H9 (cell line): ENCODE data around the gene ATP2B2. TPM values are rescaled to one million over a fixed set of nuclear protein-coding genes. Genes with fewer than 3 reads are reported as not detected.

Source experiments
- DNase-seq: peaks from one replicate; pipeline ENCODE4 v3.0.0-alpha.2; 2017
- H2AFZ ChIP-seq: one replicate; pipeline ENCODE4 v1.6.1; 2013; ENCODE audit warnings: mild to moderate bottlenecking, low read length, control low read depth, moderate library complexity
- H2AK5ac ChIP-seq: 2 replicates; pipeline ENCODE4 v1.6.1; 2013; ENCODE audit warnings: low read length, control low read depth, mixed read lengths; ENCODE audit not compliant: insufficient read length
- H2BK120ac ChIP-seq: one replicate; pipeline ENCODE4 v1.6.1; 2013; ENCODE audit warnings: low read depth, mild to moderate bottlenecking, low read length, control low read depth, inconsistent platforms; ENCODE audit not compliant: poor library complexity, severe bottlenecking
- H2BK12ac ChIP-seq: 2 replicates; pipeline ENCODE4 v1.6.1; 2013; ENCODE audit warnings: low read length, control low read depth, mixed read lengths, low read depth; ENCODE audit not compliant: insufficient read length
- H2BK15ac ChIP-seq: 2 replicates; pipeline ENCODE4 v1.6.1; 2013; ENCODE audit warnings: low read depth, low read length, control low read depth
- H2BK20ac ChIP-seq: one replicate; pipeline ENCODE4 v1.6.1; 2013; ENCODE audit warnings: low read depth, mild to moderate bottlenecking, low read length, control low read depth, inconsistent platforms; ENCODE audit not compliant: poor library complexity, severe bottlenecking
- H2BK5ac ChIP-seq: 2 replicates; pipeline ENCODE4 v1.6.1; 2013; ENCODE audit warnings: low read length, control low read depth, mixed read lengths; ENCODE audit not compliant: insufficient read length
- H3K14ac ChIP-seq: 2 replicates; pipeline ENCODE4 v1.6.1; 2013; ENCODE audit warnings: low read length, control low read depth; ENCODE audit not compliant: insufficient read depth
- H3K18ac ChIP-seq: 2 replicates; pipeline ENCODE4 v1.6.1; 2013; ENCODE audit warnings: low read depth, mild to moderate bottlenecking, mixed read lengths, low read length, control low read depth; ENCODE audit not compliant: insufficient read length
- H3K23ac ChIP-seq: 2 replicates; pipeline ENCODE4 v1.6.1; 2013; ENCODE audit warnings: low read length, control low read depth, mixed read lengths, low read depth; ENCODE audit not compliant: insufficient read length
- H3K23me2 ChIP-seq: 2 replicates; pipeline ENCODE4 v1.6.1; 2013; ENCODE audit warnings: low read depth, mild to moderate bottlenecking, mixed read lengths, low read length, control low read depth; ENCODE audit not compliant: insufficient read length, poor library complexity, severe bottlenecking
- H3K27ac ChIP-seq: 2 replicates; pipeline ENCODE4 v1.5.1; 2013; ENCODE audit warnings: low read length, control low read depth, mixed read lengths, low read depth; ENCODE audit not compliant: insufficient read length
- H3K27me3 ChIP-seq: 2 replicates; pipeline ENCODE4 v1.6.1; 2013; ENCODE audit warnings: low read length, control low read depth, inconsistent platforms; ENCODE audit not compliant: insufficient read depth
- H3K4ac ChIP-seq: 2 replicates; pipeline ENCODE4 v1.6.1; 2013; ENCODE audit warnings: low read depth, mild to moderate bottlenecking, control low read depth, inconsistent platforms, low read length, moderate library complexity
- H3K4me1 ChIP-seq: 2 replicates; pipeline ENCODE4 v1.6.1; 2013; ENCODE audit warnings: low read length, control low read depth, inconsistent platforms; ENCODE audit not compliant: insufficient read depth
- H3K4me2 ChIP-seq: 2 replicates; pipeline ENCODE4 v1.6.1; 2013; ENCODE audit warnings: low read length, control low read depth, mixed read lengths; ENCODE audit not compliant: insufficient read length, insufficient read depth
- H3K56ac ChIP-seq: 2 replicates; pipeline ENCODE4 v1.6.1; 2013; ENCODE audit warnings: low read depth, mild to moderate bottlenecking, mixed read lengths, low read length, control low read depth; ENCODE audit not compliant: insufficient read length
- H3K79me1 ChIP-seq: 2 replicates; pipeline ENCODE4 v1.6.1; 2013; ENCODE audit warnings: low read depth, mild to moderate bottlenecking, moderate library complexity, low read length, control low read depth, inconsistent platforms; ENCODE audit not compliant: insufficient read depth, poor library complexity, severe bottlenecking
- H3K79me2 ChIP-seq: 2 replicates; pipeline ENCODE4 v1.6.1; 2013; ENCODE audit warnings: low read length, control low read depth, inconsistent platforms; ENCODE audit not compliant: insufficient read depth
- H3K9ac ChIP-seq: 2 replicates; pipeline ENCODE4 v1.6.1; 2013; ENCODE audit warnings: low read length, control low read depth, mixed read lengths; ENCODE audit not compliant: insufficient read length; ENCODE audit errors: extremely low read depth
- H3K9me3 ChIP-seq: one replicate; pipeline ENCODE4 v1.6.1; 2013; ENCODE audit warnings: low read depth, low read length, inconsistent platforms; ENCODE audit not compliant: control insufficient read depth
- H3T11ph ChIP-seq: one replicate; pipeline ENCODE4 v1.6.1; 2013; ENCODE audit warnings: mild to moderate bottlenecking, low read length, control low read depth, inconsistent platforms
- H4K20me1 ChIP-seq: one replicate; pipeline ENCODE4 v1.6.1; 2013; ENCODE audit not compliant: control insufficient read depth, insufficient read length, insufficient read depth
- H4K5ac ChIP-seq: 2 replicates; pipeline ENCODE4 v1.6.1; 2013; ENCODE audit warnings: low read depth, mild to moderate bottlenecking, mixed read lengths, low read length, control low read depth; ENCODE audit not compliant: insufficient read length
- H4K8ac ChIP-seq: replicated peaks from 2 replicates; pipeline ENCODE4 v1.6.1; 2013; ENCODE audit warnings: low read length, control low read depth, mixed read lengths, low read depth; ENCODE audit not compliant: insufficient read length
- H4K91ac ChIP-seq: 2 replicates; pipeline ENCODE4 v1.6.1; 2013; ENCODE audit warnings: low read depth, mild to moderate bottlenecking, moderate library complexity, mixed read lengths, low read length, control low read depth; ENCODE audit not compliant: insufficient read length
- H3K27ac Mint-ChIP-seq, 3 experiments: 2 replicates in 2 of 3; 3 replicates in 1 of 3; pipeline ENCODE4 v1.8.0; 2020 to 2021; ENCODE audit warnings: mixed read lengths in 3 of 3, mild to moderate bottlenecking in 1 of 3, moderate library complexity in 1 of 3
- H3K27me3 Mint-ChIP-seq: 2 replicates; pipeline ENCODE4 v1.8.0; 2021; ENCODE audit warnings: low read depth, mild to moderate bottlenecking, moderate library complexity, mixed read lengths
- H3K36me3 Mint-ChIP-seq, 3 experiments: 2 replicates in 2 of 3; 3 replicates in 1 of 3; pipeline ENCODE4 v1.8.0; 2020 to 2021; ENCODE audit warnings: low read depth in 3 of 3, mixed read lengths in 3 of 3; ENCODE audit not compliant: insufficient read depth in 1 of 3
- H3K4me1 Mint-ChIP-seq, 2 experiments: 2 replicates each; pipeline ENCODE4 v1.8.0; 2020; ENCODE audit warnings: mixed read lengths in 2 of 2
- H3K4me3 Mint-ChIP-seq, 2 experiments: 2 replicates in 1 of 2; 3 replicates in 1 of 2; pipeline ENCODE4 v1.8.0; 2020 to 2021; ENCODE audit warnings: mild to moderate bottlenecking in 2 of 2, mixed read lengths in 2 of 2, moderate library complexity in 1 of 2
- H3K9me3 Mint-ChIP-seq, 2 experiments: 2 replicates in 1 of 2; 3 replicates in 1 of 2; pipeline ENCODE4 v1.8.0; 2020; ENCODE audit warnings: mild to moderate bottlenecking in 2 of 2, mixed read lengths in 2 of 2, moderate library complexity in 1 of 2
- WGBS: extraction: QIAGEN DNeasy Blood & Tissue Kit; methylation state at CpG from one replicate; pipeline ENCODE4 v1.1.7; 2013; ENCODE audit warnings: missing lambda C conversion rate, low lambda C conversion rate, mixed read lengths; ENCODE audit not compliant: insufficient read length; ENCODE audit errors: extremely low coverage; 5-methylcytosine and 5-hydroxymethylcytosine counted together
- total RNA-seq: library from RNA; stranded (reverse); gene quantifications from 2 replicates; pipeline ENCODE4 v1.2.1, GENCODE V29; 2021
- TF ChIP-seq, protein P1 (sequence below): fragments of 200-600 bp; sonication (generic); conservative IDR thresholded peaks from 3 replicates; pipeline ENCODE4 v1.8.0; 2021; ENCODE audit warnings: antibody characterized with exemption, mild to moderate bottlenecking

Gene ATP2B2
- total RNA-seq, 1 experiment from 2014 or later = 0.33 TPM

DNA sequence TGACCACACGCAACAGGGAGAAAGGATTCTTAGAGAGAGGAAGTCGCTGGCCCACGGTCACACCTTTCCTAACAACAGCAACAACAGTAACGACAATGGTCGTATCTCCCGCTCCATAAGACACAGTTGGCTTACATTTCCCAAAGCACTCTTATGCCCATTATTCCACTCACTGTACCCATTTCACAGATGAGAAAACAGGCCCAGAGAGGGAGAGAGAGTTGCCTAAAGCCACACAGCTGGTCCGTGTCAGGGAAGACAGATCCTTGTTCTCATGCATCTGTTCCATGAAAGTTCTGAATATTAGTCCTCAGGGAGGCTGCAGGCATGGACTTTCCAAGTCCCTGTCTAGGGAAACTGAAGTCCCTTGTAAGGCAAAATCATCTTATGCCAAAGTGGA is 42.0 kb upstream of the ATP2B2 start:
- H2BK5ac ChIP-seq = no peak overlapping the region
- H3K27me3 ChIP-seq = no peaks in the 10 kb centered on the region
- no peak overlapping the region for H3T11ph ChIP-seq
- no peaks in the 10 kb centered on the region for H3K9me3 ChIP-seq
- H3K79me1 ChIP-seq = no peaks in the 10 kb centered on the region
- H3K9ac ChIP-seq = no peak overlapping the region
- no peaks in the 10 kb centered on the region for H3K79me2 ChIP-seq
- H2AK5ac ChIP-seq = no peak overlapping the region
- H2BK15ac ChIP-seq = no peak overlapping the region
- H4K20me1 ChIP-seq = no peaks in the 10 kb centered on the region
- peaks cover 10 to 23% of the 10 kb centered on the region in 2 experiments for H3K4me1 Mint-ChIP-seq
- no peak overlapping the region for H4K91ac ChIP-seq
- peaks cover 11% of the 10 kb centered on the region for H3K27me3 Mint-ChIP-seq
- no peaks in the 10 kb centered on the region; a peak in 1 of 7 replicates for H3K36me3 Mint-ChIP-seq
- no peak overlapping the region for H4K8ac ChIP-seq
- no peaks in the 10 kb centered on the region for H3K4me1 ChIP-seq
- no peaks in the 10 kb centered on the region for H3K23me2 ChIP-seq
- H3K27ac Mint-ChIP-seq = no peak overlapping the region
- no peak overlapping the region for H3K4me3 Mint-ChIP-seq
- TF ChIP-seq, protein P1, sequence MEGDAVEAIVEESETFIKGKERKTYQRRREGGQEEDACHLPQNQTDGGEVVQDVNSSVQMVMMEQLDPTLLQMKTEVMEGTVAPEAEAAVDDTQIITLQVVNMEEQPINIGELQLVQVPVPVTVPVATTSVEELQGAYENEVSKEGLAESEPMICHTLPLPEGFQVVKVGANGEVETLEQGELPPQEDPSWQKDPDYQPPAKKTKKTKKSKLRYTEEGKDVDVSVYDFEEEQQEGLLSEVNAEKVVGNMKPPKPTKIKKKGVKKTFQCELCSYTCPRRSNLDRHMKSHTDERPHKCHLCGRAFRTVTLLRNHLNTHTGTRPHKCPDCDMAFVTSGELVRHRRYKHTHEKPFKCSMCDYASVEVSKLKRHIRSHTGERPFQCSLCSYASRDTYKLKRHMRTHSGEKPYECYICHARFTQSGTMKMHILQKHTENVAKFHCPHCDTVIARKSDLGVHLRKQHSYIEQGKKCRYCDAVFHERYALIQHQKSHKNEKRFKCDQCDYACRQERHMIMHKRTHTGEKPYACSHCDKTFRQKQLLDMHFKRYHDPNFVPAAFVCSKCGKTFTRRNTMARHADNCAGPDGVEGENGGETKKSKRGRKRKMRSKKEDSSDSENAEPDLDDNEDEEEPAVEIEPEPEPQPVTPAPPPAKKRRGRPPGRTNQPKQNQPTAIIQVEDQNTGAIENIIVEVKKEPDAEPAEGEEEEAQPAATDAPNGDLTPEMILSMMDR = no peak
- no peak for DNase-seq
- H3K18ac ChIP-seq = no peak overlapping the region
- no peak overlapping the region for H3K56ac ChIP-seq
- no peak overlapping the region for H4K5ac ChIP-seq
- H2AFZ ChIP-seq = no peak overlapping the region
- WGBS = no CpG with 5 or more reads among the region's 7 CpGs
- no peak overlapping the region for H3K23ac ChIP-seq
- no peak overlapping the region for H3K27ac ChIP-seq
- H3K4me2 ChIP-seq = no peak overlapping the region
- no peak overlapping the region for H2BK120ac ChIP-seq
- peaks cover 9% of the 10 kb centered on the region in 2 experiments for H3K9me3 Mint-ChIP-seq
- no peak overlapping the region for H3K4ac ChIP-seq
- no peak overlapping the region for H2BK12ac ChIP-seq
- H2BK20ac ChIP-seq = no peak overlapping the region
- H3K14ac ChIP-seq = no peak overlapping the region
